ENCODE results near the gene KLK3. TPM values are rescaled to one million over a fixed set of nuclear protein-coding genes. Genes with fewer than 3 reads are reported as not detected.

Gene KLK3
- total and polyA plus RNA-seq, 7 donors = 1.8 to 4.2 (median 3.0) TPM; not detected in 4

DNA sequence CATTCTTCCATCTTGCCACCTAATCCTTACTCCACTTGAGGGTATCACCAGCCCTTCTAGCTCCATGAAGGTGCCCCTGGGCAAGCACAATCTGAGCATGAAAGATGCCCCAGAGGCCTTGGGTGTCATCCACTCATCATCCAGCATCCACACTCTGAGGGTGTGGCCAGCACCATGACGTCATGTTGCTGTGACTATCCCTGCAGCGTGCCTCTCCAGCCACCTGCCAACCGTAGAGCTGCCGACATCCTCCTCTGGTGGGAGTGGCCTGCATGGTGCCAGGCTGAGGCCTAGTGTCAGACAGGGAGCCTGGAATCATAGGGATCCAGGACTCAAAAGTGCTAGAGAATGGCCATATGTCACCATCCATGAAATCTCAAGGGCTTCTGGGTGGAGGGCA is 3.1 kb upstream of the KLK3 start:
- intact Hi-C loops (cut with DNase I) = no loop called here

DNA sequence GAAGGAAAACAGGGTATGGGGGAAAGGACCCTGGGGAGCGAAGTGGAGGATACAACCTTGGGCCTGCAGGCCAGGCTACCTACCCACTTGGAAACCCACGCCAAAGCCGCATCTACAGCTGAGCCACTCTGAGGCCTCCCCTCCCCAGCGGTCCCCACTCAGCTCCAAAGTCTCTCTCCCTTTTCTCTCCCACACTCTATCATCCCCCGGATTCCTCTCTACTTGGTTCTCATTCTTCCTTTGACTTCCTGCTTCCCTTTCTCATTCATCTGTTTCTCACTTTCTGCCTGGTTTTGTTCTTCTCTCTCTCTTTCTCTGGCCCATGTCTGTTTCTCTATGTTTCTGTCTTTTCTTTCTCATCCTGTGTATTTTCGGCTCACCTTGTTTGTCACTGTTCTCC is 2.7 kb downstream of the KLK3 start:
- Histone ChIP-seq H3K36me3 (no peaks in the 10 kb centered on the region), H3K9me3 (peaks cover 0 to 3% (median 0%) of the 10 kb centered on the region in 4 donors), H3K27me3 (peaks cover 0 to 49% (median 9%) of the 10 kb centered on the region in 3 donors), H3K27ac (no peak overlapping the region), H3K4me1 (no peaks in the 10 kb centered on the region), H3K4me3 (no peak overlapping the region)
- intact Hi-C loops (cut with DNase I) = no loop called here
- 74 to 87% methylated on average over 6 of the region's 6 CpGs for WGBS, 2 donors
- DNase-seq = no peak
- TF ChIP-seq POLR2A (IDR thresholded peaks at IDR 0.05) (no peak), EP300 (IDR thresholded peaks at IDR 0.05) (no peak), POLR2AphosphoS5 (IDR thresholded peaks at IDR 0.05) (no peak)
- TF ChIP-seq, protein P1, sequence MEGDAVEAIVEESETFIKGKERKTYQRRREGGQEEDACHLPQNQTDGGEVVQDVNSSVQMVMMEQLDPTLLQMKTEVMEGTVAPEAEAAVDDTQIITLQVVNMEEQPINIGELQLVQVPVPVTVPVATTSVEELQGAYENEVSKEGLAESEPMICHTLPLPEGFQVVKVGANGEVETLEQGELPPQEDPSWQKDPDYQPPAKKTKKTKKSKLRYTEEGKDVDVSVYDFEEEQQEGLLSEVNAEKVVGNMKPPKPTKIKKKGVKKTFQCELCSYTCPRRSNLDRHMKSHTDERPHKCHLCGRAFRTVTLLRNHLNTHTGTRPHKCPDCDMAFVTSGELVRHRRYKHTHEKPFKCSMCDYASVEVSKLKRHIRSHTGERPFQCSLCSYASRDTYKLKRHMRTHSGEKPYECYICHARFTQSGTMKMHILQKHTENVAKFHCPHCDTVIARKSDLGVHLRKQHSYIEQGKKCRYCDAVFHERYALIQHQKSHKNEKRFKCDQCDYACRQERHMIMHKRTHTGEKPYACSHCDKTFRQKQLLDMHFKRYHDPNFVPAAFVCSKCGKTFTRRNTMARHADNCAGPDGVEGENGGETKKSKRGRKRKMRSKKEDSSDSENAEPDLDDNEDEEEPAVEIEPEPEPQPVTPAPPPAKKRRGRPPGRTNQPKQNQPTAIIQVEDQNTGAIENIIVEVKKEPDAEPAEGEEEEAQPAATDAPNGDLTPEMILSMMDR (IDR thresholded peaks at IDR 0.05) = no peak

More for the DNA sequence above, 3.1 kb upstream of the KLK3 start:
- no peaks in the 10 kb centered on the region for H3K9me3 ChIP-seq
- no peak overlapping the region for H3K27ac ChIP-seq
- H3K27me3 ChIP-seq = peaks cover 0 to 45% (median 0%) of the 10 kb centered on the region in 3 donors
- 24 to 60% methylated on average over 4 of the region's 4 CpGs for WGBS, 2 donors
- H3K4me1 ChIP-seq = no peaks in the 10 kb centered on the region
- DNase-seq = no peak
- no peak overlapping the region for H3K4me3 ChIP-seq
- H3K36me3 ChIP-seq = no peaks in the 10 kb centered on the region
- TF ChIP-seq, protein P1 (IDR thresholded peaks at IDR 0.05) = no peak
- TF ChIP-seq EP300 (IDR thresholded peaks at IDR 0.05) = no peak

DNA sequence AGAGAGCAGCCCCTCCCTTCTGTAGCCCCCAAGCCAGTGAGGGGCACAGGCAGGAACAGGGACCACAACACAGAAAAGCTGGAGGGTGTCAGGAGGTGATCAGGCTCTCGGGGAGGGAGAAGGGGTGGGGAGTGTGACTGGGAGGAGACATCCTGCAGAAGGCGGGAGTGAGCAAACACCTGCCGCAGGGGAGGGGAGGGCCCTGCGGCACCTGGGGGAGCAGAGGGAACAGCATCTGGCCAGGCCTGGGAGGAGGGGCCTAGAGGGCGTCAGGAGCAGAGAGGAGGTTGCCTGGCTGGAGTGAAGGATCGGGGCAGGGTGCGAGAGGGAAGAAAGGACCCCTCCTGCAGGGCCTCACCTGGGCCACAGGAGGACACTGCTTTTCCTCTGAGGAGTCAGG is 4.2 kb downstream of the KLK3 start:
- Histone ChIP-seq H3K4me1 (no peaks in the 10 kb centered on the region), H3K4me3 (no peak overlapping the region), H3K27ac (no peak overlapping the region), H3K27me3 (peaks cover 0 to 41% (median 9%) of the 10 kb centered on the region in 3 donors), H3K9me3 (peaks cover 0 to 3% (median 0%) of the 10 kb centered on the region in 4 donors), H3K36me3 (no peaks in the 10 kb centered on the region)
- intact Hi-C loops (cut with DNase I) = no loop called here
- DNase-seq = no peak
- no peak for TF ChIP-seq EP300 (IDR thresholded peaks at IDR 0.05)
- TF ChIP-seq POLR2A (IDR thresholded peaks at IDR 0.05) = no peak
- no peak for TF ChIP-seq POLR2AphosphoS5 (IDR thresholded peaks at IDR 0.05)
- TF ChIP-seq, protein P1 (IDR thresholded peaks at IDR 0.05) = no peak
- WGBS, 2 donors = 4 to 14% methylated on average over 7 of the region's 7 CpGs

DNA sequence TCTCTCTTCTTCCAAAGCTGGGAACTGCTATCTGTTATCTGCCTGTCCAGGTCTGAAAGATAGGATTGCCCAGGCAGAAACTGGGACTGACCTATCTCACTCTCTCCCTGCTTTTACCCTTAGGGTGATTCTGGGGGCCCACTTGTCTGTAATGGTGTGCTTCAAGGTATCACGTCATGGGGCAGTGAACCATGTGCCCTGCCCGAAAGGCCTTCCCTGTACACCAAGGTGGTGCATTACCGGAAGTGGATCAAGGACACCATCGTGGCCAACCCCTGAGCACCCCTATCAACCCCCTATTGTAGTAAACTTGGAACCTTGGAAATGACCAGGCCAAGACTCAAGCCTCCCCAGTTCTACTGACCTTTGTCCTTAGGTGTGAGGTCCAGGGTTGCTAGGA is 5.1 kb downstream of the KLK3 start:
- intact Hi-C loops (cut with DNase I) = no loop called here
- TF ChIP-seq POLR2A (IDR thresholded peaks at IDR 0.05) = no peak
- TF ChIP-seq, protein P1 (IDR thresholded peaks at IDR 0.05) = no peak
- no peak for TF ChIP-seq POLR2AphosphoS5 (IDR thresholded peaks at IDR 0.05)
- no peak for TF ChIP-seq EP300 (IDR thresholded peaks at IDR 0.05)
- Histone ChIP-seq H3K9me3 (peaks cover 0 to 3% (median 0%) of the 10 kb centered on the region in 4 donors), H3K27ac (no peak overlapping the region), H3K27me3 (peaks cover 0 to 37% (median 9%) of the 10 kb centered on the region in 3 donors), H3K4me1 (no peaks in the 10 kb centered on the region), H3K36me3 (no peaks in the 10 kb centered on the region), H3K4me3 (no peak overlapping the region)
- WGBS, 2 donors = 83 to 91% methylated on average over 4 of the region's 4 CpGs
- peak; percentile 47 for DNase-seq

DNA sequence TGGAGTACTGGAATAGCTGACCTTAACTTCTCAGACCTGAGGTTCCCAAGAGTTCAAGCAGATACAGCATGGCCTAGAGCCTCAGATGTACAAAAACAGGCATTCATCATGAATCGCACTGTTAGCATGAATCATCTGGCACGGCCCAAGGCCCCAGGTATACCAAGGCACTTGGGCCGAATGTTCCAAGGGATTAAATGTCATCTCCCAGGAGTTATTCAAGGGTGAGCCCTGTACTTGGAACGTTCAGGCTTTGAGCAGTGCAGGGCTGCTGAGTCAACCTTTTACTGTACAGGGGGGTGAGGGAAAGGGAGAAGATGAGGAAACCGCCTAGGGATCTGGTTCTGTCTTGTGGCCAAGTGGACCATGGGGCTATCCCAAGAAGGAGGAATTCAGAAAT is 6.3 kb downstream of the KLK3 start:
- 82% methylated on average over 5 of the region's 5 CpGs for WGBS, 2 donors
- H3K9me3 ChIP-seq = peaks cover 0 to 3% (median 0%) of the 10 kb centered on the region in 4 donors
- H3K36me3 ChIP-seq = no peaks in the 10 kb centered on the region
- no peak overlapping the region for H3K27ac ChIP-seq
- TF ChIP-seq POLR2AphosphoS5 (IDR thresholded peaks at IDR 0.05) = no peak
- TF ChIP-seq POLR2A (IDR thresholded peaks at IDR 0.05) = no peak
- TF ChIP-seq, protein P1 (IDR thresholded peaks at IDR 0.05) = no peak
- no peak for TF ChIP-seq EP300 (IDR thresholded peaks at IDR 0.05)
- H3K27me3 ChIP-seq = peaks cover 0 to 30% (median 9%) of the 10 kb centered on the region in 3 donors
- H3K4me1 ChIP-seq = no peaks in the 10 kb centered on the region
- no peak overlapping the region for H3K4me3 ChIP-seq
- no peak for DNase-seq
- intact Hi-C loops (cut with DNase I) = no loop called here

All from sigmoid colon (tissue), 7 donors.